Parathyroid adenoma (tissue), 2 donors: ENCODE measurements around the gene NID2.

ENCODE experiments used
- H2AFZ ChIP-seq: fragments of 300-600 bp; sonication (generic); one replicate; pipeline ENCODE4 v1.7.0; 2017; ENCODE audit warnings: antibody characterized with exemption, mild to moderate bottlenecking
- H3K27ac ChIP-seq: fragments of 300-600 bp; sonication (generic); one replicate; pipeline ENCODE4 v1.7.0; 2017
- H3K27me3 ChIP-seq: fragments of 300-600 bp; sonication (generic); one replicate; pipeline ENCODE4 v1.7.0; 2017; ENCODE audit warnings: low read length; ENCODE audit not compliant: control insufficient read depth, insufficient read depth
- H3K36me3 ChIP-seq: fragments of 300-600 bp; sonication (generic); one replicate; pipeline ENCODE4 v1.7.0; 2017; ENCODE audit warnings: low read length; ENCODE audit not compliant: control insufficient read depth, insufficient read depth
- H3K4me1 ChIP-seq: fragments of 300-600 bp; sonication (generic); one replicate; pipeline ENCODE4 v1.7.0; 2017; ENCODE audit warnings: control low read depth
- H3K4me2 ChIP-seq: fragments of 300-600 bp; sonication (generic); one replicate; pipeline ENCODE4 v1.7.0; 2017; ENCODE audit warnings: low read length
- H3K4me3 ChIP-seq: fragments of 300-600 bp; sonication (generic); one replicate; pipeline ENCODE4 v1.7.0; 2017; ENCODE audit warnings: low read depth, low read length
- H3K79me2 ChIP-seq: fragments of 300-600 bp; sonication (generic); one replicate; pipeline ENCODE4 v1.7.0; 2017; ENCODE audit warnings: control low read depth
- H3K9ac ChIP-seq: fragments of 300-600 bp; sonication (generic); one replicate; pipeline ENCODE4 v1.7.0; 2017; ENCODE audit warnings: mild to moderate bottlenecking
- H3K9me3 ChIP-seq: fragments of 300-600 bp; sonication (generic); one replicate; pipeline ENCODE4 v1.7.0; 2017; ENCODE audit warnings: low read length; ENCODE audit not compliant: control insufficient read depth
- CTCF ChIP-seq: fragments of 300-600 bp; sonication (generic); IDR thresholded peaks from one replicate; pipeline ENCODE4 v1.7.0; 2017; ENCODE audit warnings: antibody characterized with exemption, mild to moderate bottlenecking
- donor health status: primary hyperparathyroidism.

Gene NID2

DNA sequence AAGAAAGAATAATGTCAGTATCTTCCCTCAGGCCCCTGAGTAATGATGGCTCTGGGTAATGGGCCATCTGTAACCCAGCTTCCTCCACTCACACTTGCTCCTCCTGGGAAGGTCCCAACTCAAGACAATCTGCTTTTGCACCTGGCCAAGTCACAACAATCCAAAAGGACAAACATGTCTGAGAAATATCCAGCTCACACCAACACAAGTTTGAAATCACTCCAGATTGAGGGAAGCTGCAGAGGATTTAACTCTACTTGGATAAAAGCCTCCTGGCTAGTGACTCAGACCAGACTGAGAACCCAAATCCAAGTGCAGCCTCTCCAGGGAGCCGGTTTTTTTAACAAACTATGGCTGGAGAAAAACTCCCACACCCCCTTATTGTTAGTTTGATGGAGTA is 45.3 kb downstream of the NID2 start:
- no peaks in the 10 kb centered on the region for H3K36me3 ChIP-seq

DNA sequence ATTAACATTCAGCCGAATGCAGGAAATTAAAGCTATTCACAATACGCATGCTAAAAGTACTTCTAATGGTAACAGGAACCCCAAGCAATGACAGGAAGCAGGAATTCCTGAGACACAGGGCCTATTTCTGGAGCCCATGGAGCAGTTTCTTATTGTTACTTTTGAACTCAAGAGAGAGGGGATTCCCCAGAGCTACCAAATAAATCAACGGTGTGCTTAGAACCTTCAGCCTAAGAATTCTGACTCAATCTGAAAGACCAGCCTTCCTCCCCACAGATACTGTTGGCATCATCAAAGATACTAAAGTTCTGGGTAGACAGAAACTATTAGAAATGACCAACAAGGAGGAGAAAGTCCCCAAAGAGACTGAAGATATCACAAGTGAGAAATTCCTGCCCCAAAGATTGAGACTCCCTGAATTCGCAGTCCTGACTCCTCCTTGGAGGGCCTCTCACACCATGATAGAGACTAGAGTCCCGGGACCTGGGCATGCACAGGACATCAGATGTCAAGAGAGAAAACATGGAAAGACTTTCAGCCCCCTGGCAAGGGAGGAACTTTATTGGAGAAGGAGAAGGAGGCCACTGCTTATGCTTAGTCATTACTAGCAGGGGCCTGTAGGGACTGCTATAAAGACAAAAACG is 46.8 kb downstream of the NID2 start:
- Histone ChIP-seq H3K36me3 (no peaks in the 10 kb centered on the region), H3K27me3 (no peaks in the 10 kb centered on the region), H3K4me1 (no peaks in the 10 kb centered on the region), H3K27ac (no peak overlapping the region), H3K9ac (no peak overlapping the region), H3K9me3 (no peaks in the 10 kb centered on the region), H3K4me2 (no peak overlapping the region), H3K79me2 (no peaks in the 10 kb centered on the region), H2AFZ (no peak overlapping the region), H3K4me3 (no peak overlapping the region)
- no peak for TF ChIP-seq CTCF

More for the DNA sequence above, 45.3 kb downstream of the NID2 start:
- Histone ChIP-seq H3K79me2 (no peaks in the 10 kb centered on the region), H3K4me1 (no peaks in the 10 kb centered on the region), H3K4me2 (no peak overlapping the region), H3K9me3 (no peaks in the 10 kb centered on the region), H3K27ac (no peak overlapping the region), H3K9ac (no peak overlapping the region), H3K4me3 (no peak overlapping the region), H2AFZ (no peak overlapping the region), H3K27me3 (no peaks in the 10 kb centered on the region)
- no peak for TF ChIP-seq CTCF

DNA sequence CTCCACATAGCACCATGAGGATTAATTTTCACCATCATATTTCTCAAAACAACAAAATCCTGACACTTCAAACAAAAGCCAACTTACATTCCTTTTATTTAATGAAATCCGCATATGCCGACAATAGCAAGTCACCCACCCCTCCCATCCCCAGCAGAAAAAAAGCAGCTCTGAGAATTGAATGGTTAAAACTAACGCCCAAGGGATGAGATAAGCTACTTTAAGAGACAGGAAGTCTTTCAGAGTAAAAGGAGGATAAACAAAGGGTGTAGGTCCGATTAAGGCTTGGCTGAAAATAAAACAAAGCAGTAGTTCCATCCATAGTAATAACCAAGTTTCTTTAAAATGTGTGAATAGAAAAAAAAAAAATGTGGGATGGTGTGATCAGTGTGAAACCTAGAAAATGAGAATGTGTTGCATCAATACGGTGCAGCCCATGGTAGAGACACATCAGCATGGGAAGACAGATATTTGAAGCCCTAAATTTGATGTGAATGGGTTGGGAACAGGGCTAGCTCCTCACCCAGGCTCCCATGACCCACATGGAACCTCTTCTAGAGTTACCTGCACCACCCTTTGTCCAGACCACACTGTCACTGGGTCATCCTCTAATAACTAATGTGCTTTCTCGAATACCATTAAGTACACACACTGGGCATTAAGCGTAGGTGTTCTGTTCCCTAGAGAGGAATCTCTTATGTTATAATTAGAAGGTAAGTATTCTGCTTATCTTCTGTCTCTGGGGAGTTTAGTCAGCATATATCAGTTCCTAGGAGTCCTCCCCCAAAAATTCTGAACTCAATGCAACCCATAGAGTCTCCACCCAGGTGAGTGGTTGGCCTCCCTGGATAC is 47.8 kb downstream of the NID2 start:
- no peak for TF ChIP-seq CTCF
- H3K79me2 ChIP-seq, result no peaks in the 10 kb centered on the region
- H3K36me3 ChIP-seq, result no peaks in the 10 kb centered on the region
- H3K4me3 ChIP-seq, result no peak overlapping the region
- no peaks in the 10 kb centered on the region for H3K9me3 ChIP-seq
- H2AFZ ChIP-seq, result no peak overlapping the region
- no peaks in the 10 kb centered on the region for H3K4me1 ChIP-seq
- no peak overlapping the region for H3K9ac ChIP-seq
- H3K27me3 ChIP-seq, result no peaks in the 10 kb centered on the region
- no peak overlapping the region for H3K4me2 ChIP-seq
- H3K27ac ChIP-seq, result no peak overlapping the region

DNA sequence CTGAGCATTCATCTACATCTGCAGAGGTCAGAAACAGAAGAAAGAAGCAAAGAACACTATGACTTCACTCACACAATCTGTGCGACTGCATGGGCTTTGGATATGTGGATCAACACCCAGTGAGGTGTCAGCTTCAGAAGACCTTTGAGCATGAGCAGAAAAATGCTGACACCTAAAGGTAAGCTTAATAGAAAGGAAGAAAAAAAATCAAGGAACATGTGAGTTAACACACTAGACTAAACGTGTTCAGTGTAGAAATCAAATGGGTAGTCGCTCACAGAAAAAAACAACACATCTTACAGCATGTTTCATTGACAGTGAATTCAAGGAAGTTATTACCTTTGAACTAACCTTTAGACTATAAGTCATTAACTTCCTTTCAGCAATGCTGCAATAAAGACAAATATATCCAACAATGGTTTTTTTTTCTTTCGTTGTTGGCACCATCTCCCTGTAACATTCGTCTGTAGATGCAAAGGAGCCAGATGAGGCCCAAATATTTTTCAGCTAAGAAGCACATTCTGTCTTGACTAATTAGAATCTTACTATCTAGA is 48.6 kb downstream of the NID2 start:
- Histone ChIP-seq H3K4me3 (no peak overlapping the region), H3K4me2 (no peak overlapping the region), H3K36me3 (no peaks in the 10 kb centered on the region), H2AFZ (no peak overlapping the region), H3K9me3 (no peaks in the 10 kb centered on the region), H3K27me3 (no peaks in the 10 kb centered on the region), H3K79me2 (no peaks in the 10 kb centered on the region), H3K4me1 (peaks cover 4% of the 10 kb centered on the region), H3K9ac (no peak overlapping the region), H3K27ac (no peak overlapping the region)
- TF ChIP-seq CTCF, result no peak
